BJ (cell line): ENCODE data around the gene CNGA2. TPM values are rescaled to one million over a fixed set of nuclear protein-coding genes. Genes with fewer than 3 reads are reported as not detected.

ENCODE experiments used
- CTCF ChIA-PET: fragments of 350-600 bp; formaldehyde crosslinking; extraction: SDS; loops from one replicate; lab custom pipeline; 2021; ENCODE audit warnings: antibody characterized with exemption, inconsistent platforms; lab: Yijun Ruan, JAX
- POLR2A ChIA-PET: fragments of 300-600 bp; sonication (Branson Sonifier 250); formaldehyde crosslinking; extraction: SDS; loops from one replicate; lab custom pipeline; 2021; ENCODE audit warnings: antibody characterized with exemption; lab: Charles Lee
- DNase-seq: peaks from one replicate; pipeline ENCODE4 v3.0.0-alpha.2; 2011; ENCODE audit warnings: low read depth
- H3K27me3 ChIP-seq: 2 replicates; pipeline ENCODE4 v1.6.0; 2011; ENCODE audit warnings: low read length; ENCODE audit not compliant: control insufficient read depth, insufficient read depth
- H3K36me3 ChIP-seq: 2 replicates; pipeline ENCODE4 v1.5.1; 2011; ENCODE audit warnings: low read length; ENCODE audit not compliant: control insufficient read depth, insufficient read depth
- H3K4me3 ChIP-seq: 2 replicates; pipeline ENCODE4 v1.5.1; 2011; ENCODE audit warnings: low read depth, mild to moderate bottlenecking, control low read depth, low read length
- polyA plus RNA-seq: library from polyadenylated mRNA; depleted of rRNA; stranded (reverse); fragments of >200 nt; gene quantifications from 2 replicates; pipeline ENCODE4 v1.2.3, GENCODE V29; 2011
- TF ChIP-seq, protein P1 (sequence below): IDR thresholded peaks from 2 replicates; pipeline ENCODE4 v1.5.1; 2011; ENCODE audit warnings: low read depth, mild to moderate bottlenecking, control low read depth, inconsistent platforms, low read length, moderate library complexity; ENCODE audit not compliant: insufficient read depth

CNGA2 gene
- polyA plus RNA-seq, 1 experiment = not detected

DNA sequence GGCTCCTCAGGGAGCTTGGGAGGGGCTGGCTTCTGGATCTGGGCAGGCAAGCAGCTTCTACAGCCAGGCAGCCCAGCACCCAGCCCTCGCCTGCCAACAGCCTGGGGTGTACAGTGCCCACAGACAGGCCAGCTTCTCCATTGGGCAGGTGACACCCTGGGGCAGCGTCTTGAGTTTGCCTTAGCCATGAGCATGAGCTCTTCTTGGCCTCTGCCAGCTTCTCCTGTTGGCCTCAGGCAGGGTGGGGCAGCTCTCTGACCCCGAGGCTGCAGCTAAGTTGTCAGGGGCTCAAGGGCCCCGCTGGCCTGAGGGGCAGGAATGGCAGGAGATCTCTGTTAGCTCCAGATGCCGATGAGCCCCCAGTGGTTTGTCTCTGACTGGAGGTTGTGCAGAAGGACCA, 7.8 kb upstream of the CNGA2 start:
- TF ChIP-seq, protein P1, sequence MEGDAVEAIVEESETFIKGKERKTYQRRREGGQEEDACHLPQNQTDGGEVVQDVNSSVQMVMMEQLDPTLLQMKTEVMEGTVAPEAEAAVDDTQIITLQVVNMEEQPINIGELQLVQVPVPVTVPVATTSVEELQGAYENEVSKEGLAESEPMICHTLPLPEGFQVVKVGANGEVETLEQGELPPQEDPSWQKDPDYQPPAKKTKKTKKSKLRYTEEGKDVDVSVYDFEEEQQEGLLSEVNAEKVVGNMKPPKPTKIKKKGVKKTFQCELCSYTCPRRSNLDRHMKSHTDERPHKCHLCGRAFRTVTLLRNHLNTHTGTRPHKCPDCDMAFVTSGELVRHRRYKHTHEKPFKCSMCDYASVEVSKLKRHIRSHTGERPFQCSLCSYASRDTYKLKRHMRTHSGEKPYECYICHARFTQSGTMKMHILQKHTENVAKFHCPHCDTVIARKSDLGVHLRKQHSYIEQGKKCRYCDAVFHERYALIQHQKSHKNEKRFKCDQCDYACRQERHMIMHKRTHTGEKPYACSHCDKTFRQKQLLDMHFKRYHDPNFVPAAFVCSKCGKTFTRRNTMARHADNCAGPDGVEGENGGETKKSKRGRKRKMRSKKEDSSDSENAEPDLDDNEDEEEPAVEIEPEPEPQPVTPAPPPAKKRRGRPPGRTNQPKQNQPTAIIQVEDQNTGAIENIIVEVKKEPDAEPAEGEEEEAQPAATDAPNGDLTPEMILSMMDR = no peak
- H3K36me3 ChIP-seq = no peaks in the 10 kb centered on the region
- no peak for DNase-seq
- ChIA-PET CTCF (interaction anchor here (0.8 kb wide), 1 partner anchor 9 kb away, joined by 3 read pairs; no protein-coding TSS in a partner anchor), POLR2A (no interaction called here)
- H3K27me3 ChIP-seq = no peaks in the 10 kb centered on the region
- H3K4me3 ChIP-seq = no peak overlapping the region

DNA sequence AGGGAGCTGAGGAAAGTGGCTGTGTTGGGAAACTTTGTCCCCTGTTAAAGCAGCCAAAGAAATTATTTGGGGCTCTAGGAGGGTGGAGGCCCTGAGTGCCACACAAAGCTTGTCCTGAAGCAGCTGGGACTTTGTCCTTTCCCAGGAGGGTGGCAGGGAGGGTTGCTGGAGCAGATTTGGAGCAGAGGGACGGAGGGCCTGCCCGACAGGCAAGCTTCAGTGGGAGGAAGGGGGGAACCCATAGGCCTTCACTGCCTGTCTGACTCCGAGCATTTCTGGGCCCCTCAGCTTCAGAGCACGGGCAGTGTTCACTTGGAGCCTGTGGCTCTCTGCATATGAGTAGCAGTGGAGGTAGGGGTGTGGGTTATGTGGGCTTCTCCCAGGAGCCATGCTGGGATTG, 7.2 kb upstream of the CNGA2 start:
- CTCF ChIA-PET = no interaction called here
- POLR2A ChIA-PET = no interaction called here
- H3K36me3 ChIP-seq = no peaks in the 10 kb centered on the region

DNA sequence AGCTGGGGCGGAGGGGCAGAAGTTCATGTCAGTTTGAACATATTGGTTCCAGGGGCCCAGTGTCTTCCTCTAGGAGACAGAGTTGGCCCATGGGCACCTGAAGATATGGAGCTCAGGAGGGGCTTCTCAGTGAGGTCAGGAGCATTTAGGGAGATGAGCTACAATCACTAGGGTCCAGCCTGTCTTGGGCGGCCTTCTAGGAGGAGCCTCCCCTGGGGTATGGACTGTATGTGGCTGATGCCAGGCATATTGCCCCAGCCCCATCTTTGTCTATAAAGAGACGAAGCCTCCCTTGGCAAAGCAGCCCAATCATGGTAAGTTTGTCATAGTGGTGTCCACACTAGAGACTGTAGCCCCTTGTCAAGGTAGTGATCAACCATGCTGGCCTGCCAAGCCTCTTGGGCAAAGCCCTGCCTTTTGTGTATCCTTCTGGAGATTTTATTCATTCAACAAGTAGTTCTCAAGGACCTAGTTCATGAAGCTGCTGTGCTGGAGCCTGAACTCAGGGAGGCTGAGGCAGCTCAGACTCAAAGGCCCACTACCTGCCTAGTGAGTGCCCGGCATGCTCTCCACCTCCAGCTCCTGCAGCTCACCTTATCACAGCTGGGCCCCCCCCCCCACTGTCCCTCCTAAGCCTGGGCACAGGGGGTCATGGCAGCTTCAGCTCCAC, 5.4 kb upstream of the CNGA2 start:
- POLR2A ChIA-PET = no interaction called here
- Histone ChIP-seq H3K36me3 (no peaks in the 10 kb centered on the region), H3K4me3 (no peak overlapping the region), H3K27me3 (no peaks in the 10 kb centered on the region)
- CTCF ChIA-PET = interaction anchor here (0.7 kb wide), 1 partner anchor 21 kb away, joined by 4 read pairs; no protein-coding TSS in a partner anchor
- TF ChIP-seq, protein P1 = no peak
- DNase-seq = no peak

More for the DNA sequence above, 7.2 kb upstream of the CNGA2 start:
- H3K4me3 ChIP-seq = no peak overlapping the region
- TF ChIP-seq, protein P1 = no peak
- H3K27me3 ChIP-seq = no peaks in the 10 kb centered on the region
- no peak for DNase-seq

DNA sequence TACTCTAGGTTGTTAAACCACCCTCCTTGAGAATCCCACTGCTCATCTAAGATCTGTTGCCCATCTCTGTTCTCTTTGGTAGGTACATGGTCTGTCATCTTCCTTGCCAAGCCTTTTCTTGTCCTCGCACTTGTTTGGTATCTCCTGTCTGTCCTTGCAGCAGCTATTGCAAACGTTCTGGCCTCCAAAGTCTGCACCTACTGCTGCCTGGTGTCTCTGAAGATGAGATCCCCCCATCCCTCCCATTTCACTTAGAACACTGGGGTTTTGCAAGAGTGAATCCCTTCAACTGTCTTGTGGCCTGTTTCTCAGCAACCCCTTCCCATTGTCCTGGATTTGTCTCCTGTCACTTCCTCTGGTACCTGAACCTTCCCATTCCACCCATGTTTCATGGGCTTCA, 673 bp downstream of the CNGA2 start:
- Histone ChIP-seq H3K27me3 (no peaks in the 10 kb centered on the region), H3K4me3 (no peak overlapping the region), H3K36me3 (no peaks in the 10 kb centered on the region)
- TF ChIP-seq, protein P1 = no peak
- no peak for DNase-seq
- ChIA-PET CTCF (no interaction called here), POLR2A (no interaction called here)

DNA sequence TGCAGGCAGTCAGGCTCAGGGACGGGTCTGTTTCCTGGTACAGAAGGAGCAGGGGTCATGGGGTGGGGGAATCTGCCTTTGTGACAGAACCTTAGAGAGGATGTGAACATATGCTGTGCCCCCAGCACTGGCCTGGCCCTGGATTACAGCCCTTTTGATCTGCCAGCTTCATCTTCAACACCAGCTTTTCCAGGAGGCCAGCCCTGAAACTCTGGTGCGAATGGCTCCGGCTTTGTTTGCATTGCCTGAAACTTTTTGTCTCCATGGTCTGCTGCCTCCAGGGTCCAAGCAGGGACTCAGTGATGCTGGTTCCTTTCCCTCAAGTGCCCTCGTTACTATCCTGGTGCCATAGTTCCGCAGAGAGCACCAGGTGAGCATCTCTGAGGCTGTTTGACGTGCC, 2.1 kb downstream of the CNGA2 start:
- POLR2A ChIA-PET = no interaction called here
- DNase-seq = no peak
- no peaks in the 10 kb centered on the region for H3K36me3 ChIP-seq
- TF ChIP-seq, protein P1 = no peak
- no peak overlapping the region for H3K4me3 ChIP-seq
- CTCF ChIA-PET = interaction anchor here (1.5 kb wide), 1 partner anchor 14 kb away, joined by 3 read pairs; no protein-coding TSS in a partner anchor
- no peaks in the 10 kb centered on the region for H3K27me3 ChIP-seq
